ENCODE data around the gene MPI.
"Not testable (repeated sequence)": the region's sequence is repeated elsewhere in the genome, so short reads cannot be mapped to it uniquely, and the experiment has no call there.

DNA sequence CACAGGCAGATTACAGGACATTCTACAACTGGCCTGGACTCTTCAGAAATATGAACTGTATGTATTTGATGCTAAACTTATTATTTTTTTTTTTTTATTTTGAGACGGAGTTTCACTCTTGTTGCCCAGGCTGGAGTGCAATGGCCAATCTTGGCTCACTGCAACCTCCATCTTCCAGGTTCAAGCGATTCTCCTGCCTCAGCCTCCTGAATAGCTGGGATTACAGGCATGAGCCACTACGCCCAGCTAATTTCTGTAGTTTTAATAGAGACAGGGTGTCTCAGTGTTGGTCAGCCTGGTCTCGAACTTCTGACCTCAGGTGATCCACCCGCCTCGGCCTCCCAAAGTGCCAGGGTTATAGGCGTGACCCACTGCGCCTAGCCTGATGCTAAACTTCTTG lies 24.0 kb downstream of the MPI start:
- not testable (repeated sequence) for TF ChIP-seq CTCF, EP300 (IDR thresholded peaks at IDR 0.05)
